Adrenal gland (tissue), 12 donors: ENCODE data around the gene HNRNPUL1. TPM values are rescaled to one million over a fixed set of nuclear protein-coding genes. Genes with fewer than 3 reads are reported as not detected.

Source experiments
- DNase-seq, 7 donors: peaks; one replicate each; pipeline ENCODE4 v3.0.0-alpha.2; 2019 to 2020
- H3K27ac ChIP-seq, 5 donors: fragments of 200-600 bp; sonication (generic) in 4 of 5; 1 replicate in 3 of 5; 2 replicates in 2 of 5; pipeline versions ENCODE4 v1.5.1 to v1.8.0; 2016 to 2020; ENCODE audit warnings: mild to moderate bottlenecking in 1 of 5
- H3K27me3 ChIP-seq: fragments of 200-600 bp; 2 replicates; pipeline ENCODE4 v1.8.0; 2021
- H3K36me3 ChIP-seq, 2 donors: fragments of 200-600 bp; replicated peaks in 1 of 2; 1 replicate in 1 of 2; 2 replicates in 1 of 2; pipeline versions ENCODE4 v1.5.1 to v1.8.0; 2018 to 2022
- H3K4me1 ChIP-seq, 2 donors: fragments of 200-600 bp; replicated peaks in 1 of 2; 1 replicate in 1 of 2; 2 replicates in 1 of 2; pipeline versions ENCODE4 v1.5.1 to v1.8.0; 2018 to 2021
- H3K4me3 ChIP-seq, 4 donors: fragments of 200-600 bp; sonication (generic) in 3 of 4; one replicate each; pipeline ENCODE4 v1.5.1; 2016 to 2018
- H3K9me3 ChIP-seq, 3 donors: fragments of 200-600 bp; sonication (generic) in 1 of 3; replicated peaks in 1 of 3; 1 replicate in 2 of 3; 2 replicates in 1 of 3; pipeline versions ENCODE4 v1.5.1 to v1.8.0; 2016 to 2021
- CTCF ChIP-seq, 6 experiments: fragments of 450-650 bp in 4 of 6; fragments of 200-600 bp in 2 of 6; sonication (generic) in 1 of 6; IDR thresholded peaks; 1 replicate in 5 of 6; 2 replicates in 1 of 6; pipeline versions ENCODE4 v1.5.1 to v1.8.0; 2016 to 2021; ENCODE audit warnings: antibody characterized with exemption in 6 of 6, mild to moderate bottlenecking in 2 of 6, moderate library complexity in 1 of 6
- POLR2A ChIP-seq, 2 donors: fragments of 450-650 bp; IDR thresholded peaks; one replicate each; pipeline ENCODE4 v1.6.1; 2017; ENCODE audit warnings: antibody characterized with exemption in 2 of 2, mild to moderate bottlenecking in 2 of 2, moderate library complexity in 1 of 2
- WGBS, 4 donors: extraction: QIAGEN DNeasy Blood & Tissue Kit in 2 of 4; methylation state at CpG; one replicate each; pipeline versions ENCODE4 v1.1.5 to v1.1.7; 2013 to 2017; 5-methylcytosine and 5-hydroxymethylcytosine counted together
- intact Hi-C, 2 donors: fragments of 100-400 bp; cut with DNase I; formaldehyde crosslinking; loops; one replicate each; pipeline versions ENCODE4 v1.14.1 to v1.15.0; 2022 to 2023
- polyA plus RNA-seq, 3 donors: library from polyadenylated mRNA; stranded (reverse); fragments of 200-250 nt in 2 of 3; fragments of 350-450 nt in 1 of 3; fragmentation: Illumina TruSeq in 1 of 3; extraction: RNeasy Lipid Tissue Mini Kit (QIAGEN cat#74804) in 1 of 3; gene quantifications; one replicate each; pipeline ENCODE4 v1.2.3, GENCODE V29; 2013 to 2014
- total RNA-seq, 9 donors: library from RNA; depleted of rRNA in 4 of 9; stranded (reverse); fragments of >200 nt in 4 of 9; fragments of 120-200 nt in 1 of 9; fragmentation: NEBNext Ultra II Directional in 1 of 9; extraction: Animal tissue kit (Norgen Biotek cat#: 25700) in 1 of 9; gene quantifications; one replicate each; pipeline versions ENCODE4 v1.1.0 to v1.2.4, GENCODE V29; 2013 to 2023
- donor health status: healthy with polysubstance abuse.
- donor health status: Bipolar disorder and iron deficiency.
- donor health status: DM: yes; HTN: yes; CAD: no.
- donor health status: DM: no; HTN: no; CAD: no.
- donor health status: DM: no; HTN: no; CAD: no.
- donor health status: DM: yes; HTN: yes; CAD: no.

The HNRNPUL1 gene
- total and polyA plus RNA-seq, 12 donors: 55.8 to 175 (median 142) TPM

- Histone ChIP-seq H3K9me3 (no peaks in the 10 kb centered on the region), H3K4me3 (no peak overlapping the region), H3K27me3 (no peaks in the 10 kb centered on the region), H3K4me1 (peaks cover 25 to 44% of the 10 kb centered on the region in 2 donors), H3K27ac (peak overlapping the region in 4 of 5 donors; percentile 50 to 80 (median 68)), H3K36me3 (peaks cover 0 to 73% of the 10 kb centered on the region in 2 donors)
- intact Hi-C loops: no loop called here
- TF ChIP-seq CTCF (IDR thresholded peaks at IDR 0.05): no peak
- TF ChIP-seq POLR2A (IDR thresholded peaks at IDR 0.05): no peak
- peak in 1 of 7 donors; percentile 51 for DNase-seq
- 58 to 66% (median 61%) methylated on average over 10 of the region's 10 CpGs for WGBS, 4 donors
These were observed 35.0 kb downstream of the HNRNPUL1 start for GRCh38 chr19:41299046-41299754.

- Histone ChIP-seq H3K9me3 (no peaks in the 10 kb centered on the region), H3K36me3 (peaks cover 0 to 73% of the 10 kb centered on the region in 2 donors), H3K4me1 (peaks cover 25 to 44% of the 10 kb centered on the region in 2 donors), H3K4me3 (no peak overlapping the region), H3K27ac (peak overlapping the region in 4 of 5 donors; percentile 50 to 80 (median 68)), H3K27me3 (no peaks in the 10 kb centered on the region)
- intact Hi-C loops: no loop called here
- WGBS, 4 donors: 30 to 38% (median 34%) methylated on average over 4 of the region's 4 CpGs
- DNase-seq: peak in 6 of 7 donors; percentile 52 to 85 (median 76)
- TF ChIP-seq CTCF (IDR thresholded peaks at IDR 0.05): no peak
- TF ChIP-seq POLR2A (IDR thresholded peaks at IDR 0.05): no peak
These were observed 35.5 kb downstream of the HNRNPUL1 start for GRCh38 chr19:41299755-41300089.

- no peak for TF ChIP-seq POLR2A (IDR thresholded peaks at IDR 0.05)
- TF ChIP-seq CTCF (IDR thresholded peaks at IDR 0.05): no peak
- intact Hi-C loops: no loop called here
- Histone ChIP-seq H3K4me3 (no peak overlapping the region), H3K27me3 (no peaks in the 10 kb centered on the region), H3K36me3 (peaks cover 0 to 73% of the 10 kb centered on the region in 2 donors), H3K27ac (peak overlapping the region in 2 of 5 donors; percentile 19 to 80), H3K4me1 (peaks cover 25 to 44% of the 10 kb centered on the region in 2 donors), H3K9me3 (no peaks in the 10 kb centered on the region)
- WGBS, 4 donors: 79 to 94% (median 86%) methylated on average over 6 of the region's 6 CpGs
- DNase-seq: no peak
These were observed 36.4 kb downstream of the HNRNPUL1 start for GRCh38 chr19:41300555-41300954.

GRCh38 chr19:41302624-41303351 is 38.6 kb downstream of the HNRNPUL1 start:
- intact Hi-C loops: no loop called here
- 65 to 76% (median 71%) methylated on average over 11 to 21 of the region's 21 CpGs for WGBS, 4 donors
- H3K9me3 ChIP-seq: no peaks in the 10 kb centered on the region
- peaks cover 17 to 32% of the 10 kb centered on the region in 2 donors for H3K4me1 ChIP-seq
- no peak for DNase-seq
- no peaks in the 10 kb centered on the region for H3K27me3 ChIP-seq
- peak overlapping the region in 1 of 5 donors; percentile 24 for H3K27ac ChIP-seq
- H3K36me3 ChIP-seq: peaks cover 0 to 76% of the 10 kb centered on the region in 2 donors
- TF ChIP-seq POLR2A (IDR thresholded peaks at IDR 0.05) (no peak), CTCF (IDR thresholded peaks at IDR 0.05) (no peak)
- no peak overlapping the region for H3K4me3 ChIP-seq
